Ectodermal cell (in vitro differentiated cells): Measurements from ENCODE around the gene OR4P4.

Experiments used
- H3K27ac ChIP-seq: 2 replicates; pipeline ENCODE4 v1.7.0; 2013; ENCODE audit warnings: mild to moderate bottlenecking, low read depth, low read length; ENCODE audit not compliant: insufficient read depth, poor library complexity, severe bottlenecking
- H3K27me3 ChIP-seq: 2 replicates; pipeline ENCODE4 v1.7.0; 2013; ENCODE audit warnings: mild to moderate bottlenecking, low read length; ENCODE audit not compliant: insufficient read depth, control insufficient read depth, poor library complexity, severe bottlenecking
- H3K36me3 ChIP-seq: one replicate; pipeline ENCODE4 v1.7.0; 2013; ENCODE audit warnings: low read length; ENCODE audit not compliant: control insufficient read depth, insufficient read depth
- H3K4me1 ChIP-seq: one replicate; pipeline ENCODE4 v1.7.0; 2013; ENCODE audit warnings: low read length; ENCODE audit not compliant: control insufficient read depth, insufficient read depth
- H3K4me3 ChIP-seq: 2 replicates; pipeline ENCODE4 v1.7.0; 2013; ENCODE audit warnings: low read depth, low read length, control low read depth; ENCODE audit not compliant: insufficient read depth
- H3K9me3 ChIP-seq: 2 replicates; pipeline ENCODE4 v1.7.0; 2013; ENCODE audit warnings: mild to moderate bottlenecking, low read length, moderate library complexity; ENCODE audit not compliant: control insufficient read depth
- WGBS, 2 experiments: methylation state at CpG; one replicate each; pipeline ENCODE4 v1.1.7; 2013; ENCODE audit warnings: missing lambda C conversion rate in 2 of 2; 5-methylcytosine and 5-hydroxymethylcytosine counted together

OR4P4 gene

DNA sequence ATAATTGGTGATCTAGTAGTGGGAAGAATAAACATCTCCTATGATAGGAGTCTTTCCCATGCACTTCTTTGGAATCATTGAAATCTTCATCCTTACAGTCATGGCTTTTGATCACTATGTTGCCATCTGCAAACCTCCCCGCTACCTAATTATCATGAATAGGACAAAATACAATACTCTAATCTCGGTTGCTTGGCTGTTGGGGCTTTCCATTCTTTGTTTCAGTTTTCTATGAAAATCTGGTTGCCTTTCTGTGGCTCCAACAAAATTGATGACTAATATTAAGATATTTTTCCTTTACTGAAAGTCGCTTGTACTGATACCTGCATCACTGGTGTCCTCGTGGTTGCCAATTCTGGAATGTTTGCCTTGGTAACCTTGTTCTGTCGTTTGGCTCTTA, 38.9 kb downstream of the OR4P4 start:
- no peaks in the 10 kb centered on the region for H3K27me3 ChIP-seq
- H3K9me3 ChIP-seq, result peaks cover 4% of the 10 kb centered on the region
- H3K4me1 ChIP-seq, result no peaks in the 10 kb centered on the region
- H3K4me3 ChIP-seq, result no peak overlapping the region
- H3K36me3 ChIP-seq, result no peaks in the 10 kb centered on the region
- 63 to 70% methylated on average over 4 to 5 of the region's 5 CpGs for WGBS, 2 experiments
- H3K27ac ChIP-seq, result no peak overlapping the region
